Measurements from ENCODE around the gene CACNA1C.

DNA sequence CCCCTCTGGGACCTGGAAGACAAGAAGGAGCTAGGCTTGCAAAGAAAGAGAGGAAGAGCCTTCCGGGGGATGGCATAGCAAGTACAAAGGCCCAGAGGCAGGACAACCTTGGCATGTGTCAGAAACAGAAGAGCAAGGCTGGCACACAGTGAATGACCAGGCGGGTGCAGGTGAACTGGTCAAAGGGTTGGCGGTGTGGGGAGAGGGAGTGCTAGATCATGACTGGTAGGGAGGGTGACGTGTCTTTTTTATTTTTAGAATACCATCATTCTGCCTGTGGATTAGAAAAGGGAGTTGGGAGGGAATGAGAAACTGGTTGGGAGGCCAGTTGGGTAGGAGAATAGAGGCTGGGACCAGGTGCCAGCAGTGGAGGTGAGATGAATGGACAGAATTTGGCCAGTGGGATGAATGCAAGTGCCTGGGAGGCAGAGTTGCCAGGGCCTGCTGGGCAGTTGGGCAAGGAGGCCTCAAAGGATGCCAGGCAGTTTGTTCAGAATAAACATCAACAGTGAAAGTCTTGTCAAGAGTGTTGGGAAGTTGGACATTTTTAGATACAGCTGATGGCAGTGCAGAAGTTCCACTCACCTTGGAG lies 168.3 kb downstream of the CACNA1C start:
- no peak for TF ChIP-seq GATA3 (IDR thresholded peaks at IDR 0.05; ENCODE audit: low read depth, low read length)
- TF ChIP-seq GATA2 (IDR thresholded peaks at IDR 0.05; ENCODE audit: low read depth, low read length), result no peak
